ENCODE measurements around the gene S100A2. TPM values are rescaled to one million over a fixed set of nuclear protein-coding genes. Genes with fewer than 3 reads are reported as not detected.
"Not testable (repeated sequence)": the region's sequence is repeated elsewhere in the genome, so short reads cannot be mapped to it uniquely, and the experiment has no call there.

Gene S100A2
- polyA plus RNA-seq, 1 donor: 2.2 TPM

GRCh38 chr1:153527683-153528040 is 38.0 kb downstream of the S100A2 start:
- DNase-seq: no peak

- DNase-seq: no peak
Measured at GRCh38 chr1:153527023-153527682, 38.5 kb downstream of the S100A2 start.

GRCh38 chr1:153526132-153526543 is 39.5 kb downstream of the S100A2 start:
- DNase-seq: no peak

- no peak for DNase-seq
Measured at GRCh38 chr1:153525088-153525728, 40.4 kb downstream of the S100A2 start.

GRCh38 chr1:153522353-153523048 is 43.1 kb downstream of the S100A2 start:
- not testable (repeated sequence) for DNase-seq

GRCh38 chr1:153521808-153522207 is 43.8 kb downstream of the S100A2 start:
- not testable (repeated sequence) for DNase-seq

- no peak for DNase-seq
Measured at GRCh38 chr1:153520818-153521476, 44.7 kb downstream of the S100A2 start.

- not testable (repeated sequence) for DNase-seq
Measured at GRCh38 chr1:153520137-153520691, 45.4 kb downstream of the S100A2 start.

GRCh38 chr1:153519242-153519641 is 46.4 kb downstream of the S100A2 start:
- no peak for DNase-seq

- no peak for DNase-seq
Measured at GRCh38 chr1:153515504-153516394, 49.9 kb downstream of the S100A2 start.

GRCh38 chr1:153513666-153514065 is 52.0 kb downstream of the S100A2 start:
- no peak for DNase-seq

GRCh38 chr1:153513023-153513422 is 52.6 kb downstream of the S100A2 start:
- no peak for DNase-seq

Other genes starting within 250 kb of the S100A2 start
- gene PGLYRP4, start 217.0 kb downstream of the S100A2 start, polyA plus RNA-seq (ENCODE audit: insufficient read length): not detected
- gene S100A9, start 208.0 kb downstream of the S100A2 start, polyA plus RNA-seq (ENCODE audit: insufficient read length): 17.0 TPM
- 1.0 TPM for gene S100A12, start 190.2 kb downstream of the S100A2 start, polyA plus RNA-seq (ENCODE audit: insufficient read length)
- 12.5 TPM for gene S100A8, start 174.8 kb downstream of the S100A2 start, polyA plus RNA-seq (ENCODE audit: insufficient read length)
- not detected for gene S100A7A, start 149.3 kb downstream of the S100A2 start, polyA plus RNA-seq (ENCODE audit: insufficient read length)
- gene S100A7, start 105.2 kb downstream of the S100A2 start, polyA plus RNA-seq (ENCODE audit: insufficient read length): not detected
- 187 TPM for gene S100A6, start 29.9 kb downstream of the S100A2 start, polyA plus RNA-seq (ENCODE audit: insufficient read length)
- not detected for gene S100A5, start 24.9 kb downstream of the S100A2 start, polyA plus RNA-seq (ENCODE audit: insufficient read length)
- 193 TPM for gene S100A4, start 20.0 kb downstream of the S100A2 start, polyA plus RNA-seq (ENCODE audit: insufficient read length)
- 1.2 TPM for gene S100A3, start 16.6 kb downstream of the S100A2 start, polyA plus RNA-seq (ENCODE audit: insufficient read length)
- 54.7 TPM for gene S100A16, start 47.3 kb upstream of the S100A2 start, polyA plus RNA-seq (ENCODE audit: insufficient read length)
- 1.1 TPM for gene S100A14, start 50.5 kb upstream of the S100A2 start, polyA plus RNA-seq (ENCODE audit: insufficient read length)
- gene S100A13, start 61.7 kb upstream of the S100A2 start, polyA plus RNA-seq (ENCODE audit: insufficient read length): 58.5 TPM
- gene S100A1, start 62.6 kb upstream of the S100A2 start, polyA plus RNA-seq (ENCODE audit: insufficient read length): 11.6 TPM
- 100 TPM for gene CHTOP, start 68.2 kb upstream of the S100A2 start, polyA plus RNA-seq (ENCODE audit: insufficient read length)
- gene SNAPIN, start 92.9 kb upstream of the S100A2 start, polyA plus RNA-seq (ENCODE audit: insufficient read length): 54.5 TPM
- 139 TPM for gene ILF2, start 105.1 kb upstream of the S100A2 start, polyA plus RNA-seq (ENCODE audit: insufficient read length)
- 17.2 TPM for gene NPR1, start 112.8 kb upstream of the S100A2 start, polyA plus RNA-seq (ENCODE audit: insufficient read length)
- 45.5 TPM for gene INTS3, start 162.2 kb upstream of the S100A2 start, polyA plus RNA-seq (ENCODE audit: insufficient read length)
- 23.7 TPM for gene SLC27A3, start 209.6 kb upstream of the S100A2 start, polyA plus RNA-seq (ENCODE audit: insufficient read length)